ENCODE data around the gene HRH2.

HRH2 gene

GRCh38 chr5:175678074-175678473 is 20.2 kb downstream of the HRH2 start:
- no peak for DNase-seq

GRCh38 chr5:175679411-175679810 is 21.5 kb downstream of the HRH2 start:
- DNase-seq, result no peak

- no peak for DNase-seq
Measured at GRCh38 chr5:175680020-175680419, 22.1 kb downstream of the HRH2 start.

GRCh38 chr5:175680463-175680862 is 22.6 kb downstream of the HRH2 start:
- no peak for DNase-seq

GRCh38 chr5:175681045-175681967 is 23.4 kb downstream of the HRH2 start:
- no peak for DNase-seq

GRCh38 chr5:175681968-175682340 is 24.1 kb downstream of the HRH2 start:
- DNase-seq, result no peak

GRCh38 chr5:175682664-175683063 is 24.8 kb downstream of the HRH2 start:
- no peak for DNase-seq

GRCh38 chr5:175683231-175683630 is 25.4 kb downstream of the HRH2 start:
- DNase-seq, result no peak

GRCh38 chr5:175683921-175684320 is 26.1 kb downstream of the HRH2 start:
- no peak for DNase-seq

- DNase-seq, result no peak
Measured at GRCh38 chr5:175684931-175685330, 27.1 kb downstream of the HRH2 start.

- no peak for DNase-seq
Measured at GRCh38 chr5:175685701-175686350, 28.0 kb downstream of the HRH2 start.

- no peak for DNase-seq
Measured at GRCh38 chr5:175686396-175686795, 28.5 kb downstream of the HRH2 start.

- DNase-seq, result no peak
Measured at GRCh38 chr5:175686826-175687225, 29.0 kb downstream of the HRH2 start.

- DNase-seq, result no peak
Measured at GRCh38 chr5:175687231-175687701, 29.4 kb downstream of the HRH2 start.

GRCh38 chr5:175688352-175689146 is 30.7 kb downstream of the HRH2 start:
- DNase-seq, result no peak

GRCh38 chr5:175689147-175689991 is 31.5 kb downstream of the HRH2 start:
- no peak for DNase-seq

GRCh38 chr5:175690025-175690424 is 32.2 kb downstream of the HRH2 start:
- DNase-seq, result no peak

GRCh38 chr5:175690586-175690985 is 32.7 kb downstream of the HRH2 start:
- no peak for DNase-seq

- DNase-seq, result no peak
Measured at GRCh38 chr5:175691761-175692160, 33.9 kb downstream of the HRH2 start.

- no peak for DNase-seq
Measured at GRCh38 chr5:175692235-175692995, 34.5 kb downstream of the HRH2 start.

- no peak for DNase-seq
Measured at GRCh38 chr5:175692996-175693710, 35.3 kb downstream of the HRH2 start.

All from NCI-H1105 treated with DMSO at 0.1 percent for 48 hours (cell line).